HG03097 (cell line): ENCODE data around the gene JPH2.

Experiments used
- ATAC-seq: cut with Tn5 transposase; IDR thresholded peaks from one replicate; pipeline ENCODE4 v1.9.1; 2021; ENCODE audit not compliant: unreplicated experiment, low FRiP score

Gene JPH2

DNA sequence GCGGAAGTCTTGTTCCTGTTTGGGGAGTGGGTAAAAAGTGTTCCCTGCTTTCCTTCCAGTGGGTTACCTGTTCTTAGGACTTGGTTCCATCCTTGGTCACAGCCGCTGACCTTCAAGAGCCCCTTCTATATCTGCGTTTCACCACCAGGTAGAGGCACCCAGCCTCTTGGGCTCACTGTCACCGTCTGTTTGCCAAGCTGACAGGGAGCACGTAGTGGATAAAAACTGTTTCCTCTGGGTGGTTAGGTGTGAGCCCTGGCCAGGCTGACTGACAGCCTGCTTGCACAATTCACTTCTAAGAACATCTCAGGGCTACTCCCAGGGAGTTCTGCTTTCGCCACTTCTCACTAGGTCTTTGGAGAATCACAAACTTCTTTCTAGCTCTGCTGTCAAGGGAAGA is 1.8 kb upstream of the JPH2 start:
- ATAC-seq, result no peak

- ATAC-seq, result no peak
These were observed 1.1 kb upstream of the JPH2 start for GRCh38 chr20:44187772-44188709.

- no peak for ATAC-seq
These were observed 324 bp downstream of the JPH2 start for GRCh38 chr20:44186674-44187053.

DNA sequence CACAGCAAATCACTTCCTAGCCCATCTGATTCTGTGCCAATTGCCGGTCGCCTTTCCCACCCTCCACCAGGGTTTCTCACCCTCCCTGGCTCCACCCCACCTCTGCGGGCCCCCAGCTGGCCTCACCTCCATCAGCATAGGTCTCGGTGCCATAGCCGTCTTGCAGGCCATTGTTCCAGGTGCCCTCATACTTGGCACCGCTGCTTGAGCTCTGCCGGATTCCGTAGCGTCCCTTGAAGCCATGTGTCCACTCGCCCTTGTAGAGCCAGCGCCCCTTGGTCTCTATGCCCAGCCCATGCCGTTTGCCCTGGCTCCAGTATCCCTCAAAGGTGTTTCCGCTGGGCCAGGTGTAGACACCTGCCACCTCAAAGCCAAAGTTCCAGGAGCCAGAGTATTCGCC is 787 bp downstream of the JPH2 start:
- ATAC-seq, result no peak

- no peak for ATAC-seq
These were observed 1.4 kb downstream of the JPH2 start for GRCh38 chr20:44185574-44185973.

DNA sequence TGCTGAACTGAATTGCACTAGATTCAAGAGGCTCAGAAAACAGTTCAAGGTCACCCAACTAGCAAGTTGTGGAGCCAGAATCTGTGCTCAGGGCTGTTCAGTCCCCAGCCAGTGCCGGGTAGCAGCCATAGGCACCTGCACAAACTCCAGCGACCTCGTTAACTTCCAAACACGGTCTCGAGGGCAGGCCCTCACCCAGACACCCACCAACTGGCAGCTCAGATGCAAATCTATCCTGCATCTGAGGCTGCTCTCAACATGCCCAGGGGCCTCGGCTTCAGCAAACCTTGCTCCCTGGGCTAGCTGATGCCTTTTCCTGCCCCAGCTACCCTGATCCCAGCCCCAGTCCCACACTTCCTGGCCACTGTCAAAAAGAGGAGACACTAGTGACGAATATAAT is 3.7 kb downstream of the JPH2 start:
- ATAC-seq, result no peak

GRCh38 chr20:44182863-44183262 is 4.1 kb downstream of the JPH2 start:
- no peak for ATAC-seq

DNA sequence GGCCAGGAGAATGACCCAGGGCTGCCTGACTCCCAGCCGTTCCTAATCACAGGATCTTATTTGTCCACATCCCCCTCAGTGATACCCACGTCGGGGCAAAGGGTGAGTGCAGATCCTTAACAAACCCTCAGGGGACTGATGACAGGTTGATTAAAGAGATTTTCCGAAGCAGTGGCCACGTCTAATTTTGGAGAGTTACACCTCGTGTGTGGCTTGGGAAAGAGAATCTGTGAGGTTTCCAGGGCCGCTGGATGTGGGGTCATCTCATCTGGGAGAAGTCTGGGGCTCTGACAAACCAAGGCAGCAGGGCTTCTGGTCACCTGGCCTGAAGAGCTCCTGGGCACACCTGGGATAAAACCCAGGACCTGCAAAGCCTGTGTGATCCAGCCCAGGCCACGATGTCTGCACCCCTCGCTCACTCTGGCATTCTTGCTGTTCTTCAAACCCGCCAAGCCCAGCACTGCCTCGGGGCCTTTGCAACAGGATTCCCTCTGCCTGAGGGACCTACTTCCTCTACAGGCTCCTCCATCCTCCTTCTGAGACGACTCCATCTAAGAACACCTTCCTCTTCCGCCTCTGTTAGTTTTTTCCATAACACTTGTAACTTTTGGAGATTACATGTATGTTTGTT is 4.7 kb downstream of the JPH2 start:
- no peak for ATAC-seq

GRCh38 chr20:44181611-44182010 is 5.4 kb downstream of the JPH2 start:
- ATAC-seq, result no peak

DNA sequence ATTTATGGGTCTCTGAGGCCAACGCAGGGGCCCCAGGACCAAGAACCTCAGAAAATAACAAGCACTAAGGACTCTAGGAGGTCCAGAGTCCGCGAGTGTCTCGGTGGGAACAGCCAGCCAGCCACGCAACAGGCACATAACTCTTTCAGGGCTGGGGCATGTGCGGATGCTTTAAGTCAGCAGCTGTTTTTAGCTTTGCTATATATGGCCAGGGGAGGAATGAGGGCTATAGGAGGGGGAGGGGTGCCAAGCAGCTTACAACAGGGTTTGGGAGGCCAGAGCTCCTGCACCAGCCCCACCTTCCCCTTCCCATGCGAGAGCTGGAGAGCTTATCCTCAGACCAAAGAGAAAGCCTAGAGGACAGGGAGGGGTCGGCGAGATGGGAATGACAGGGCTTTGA is 6.2 kb downstream of the JPH2 start:
- no peak for ATAC-seq

- no peak for ATAC-seq
These were observed 10.0 kb downstream of the JPH2 start for GRCh38 chr20:44176833-44177534.

DNA sequence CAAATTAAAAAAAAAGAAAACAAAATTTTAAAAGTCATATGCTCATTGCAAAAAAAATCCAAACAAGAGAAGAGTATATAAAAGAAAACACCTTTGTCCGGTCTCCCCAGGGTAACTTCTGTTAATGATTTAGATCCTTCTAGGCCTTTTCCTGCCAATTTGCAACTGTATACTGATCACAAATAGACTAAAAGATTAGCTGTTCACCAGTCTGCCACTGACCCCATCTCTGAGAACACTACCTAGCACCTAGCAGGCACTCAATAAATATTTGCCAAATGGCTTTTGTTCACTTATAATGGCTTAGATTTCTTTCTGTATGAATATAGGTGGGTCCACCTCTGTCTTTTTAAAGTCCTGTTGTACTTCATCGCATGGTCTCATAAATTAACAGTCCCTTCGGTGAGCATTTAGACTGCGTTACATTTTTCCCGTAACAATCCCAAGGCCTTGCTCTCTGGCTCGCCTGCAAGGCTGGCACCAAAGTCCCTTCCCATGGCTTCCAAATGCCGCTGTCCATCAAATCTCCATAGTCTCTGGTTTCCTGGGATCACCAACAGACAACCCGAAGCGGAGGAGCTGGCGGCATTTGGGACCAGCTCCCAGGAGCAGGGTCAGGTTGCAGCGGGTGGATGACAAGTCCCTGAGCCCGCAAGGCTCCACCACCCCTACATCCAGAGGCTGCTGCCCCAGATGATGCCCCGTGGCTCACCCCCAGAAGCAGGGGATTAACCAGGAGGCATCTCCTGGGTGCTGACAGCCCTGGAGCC is 11.8 kb downstream of the JPH2 start:
- no peak for ATAC-seq

DNA sequence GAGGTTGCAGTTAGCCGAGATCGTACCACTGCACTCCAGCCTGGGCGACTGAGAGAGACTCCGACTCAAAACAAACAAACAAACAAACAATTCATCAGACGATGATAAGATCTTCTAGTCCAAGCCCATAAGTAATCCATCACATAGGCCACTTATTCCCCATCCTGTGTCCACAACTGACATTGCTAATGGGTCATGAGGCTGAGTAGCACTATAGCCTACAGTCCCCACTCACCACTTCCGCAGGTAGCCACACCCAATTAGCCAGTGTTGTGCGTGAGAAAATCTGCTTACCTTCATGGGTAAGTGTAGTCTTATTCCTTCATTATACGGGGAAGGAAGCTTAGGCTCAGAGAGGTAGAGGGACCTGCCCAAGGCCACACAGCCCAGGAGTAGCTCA is 13.1 kb downstream of the JPH2 start:
- no peak for ATAC-seq

DNA sequence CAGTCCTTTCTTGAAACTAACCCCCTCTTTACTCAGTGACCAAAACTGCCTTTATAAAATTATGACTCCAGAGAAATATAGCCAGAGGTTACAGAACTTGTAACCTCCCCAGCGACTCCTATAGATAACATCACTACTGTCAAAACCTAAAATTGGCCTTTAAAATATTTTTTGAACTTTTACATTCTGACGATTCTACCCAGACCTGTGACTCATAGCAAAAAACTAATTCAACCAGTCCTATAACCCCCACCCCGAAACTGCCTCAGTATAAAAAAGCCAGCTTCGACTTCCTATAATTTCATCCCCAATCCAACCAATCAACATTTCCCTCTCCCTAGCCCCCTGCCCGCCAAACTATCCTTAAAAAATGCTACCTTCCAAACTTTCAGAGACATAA is 13.9 kb downstream of the JPH2 start:
- ATAC-seq, result no peak

DNA sequence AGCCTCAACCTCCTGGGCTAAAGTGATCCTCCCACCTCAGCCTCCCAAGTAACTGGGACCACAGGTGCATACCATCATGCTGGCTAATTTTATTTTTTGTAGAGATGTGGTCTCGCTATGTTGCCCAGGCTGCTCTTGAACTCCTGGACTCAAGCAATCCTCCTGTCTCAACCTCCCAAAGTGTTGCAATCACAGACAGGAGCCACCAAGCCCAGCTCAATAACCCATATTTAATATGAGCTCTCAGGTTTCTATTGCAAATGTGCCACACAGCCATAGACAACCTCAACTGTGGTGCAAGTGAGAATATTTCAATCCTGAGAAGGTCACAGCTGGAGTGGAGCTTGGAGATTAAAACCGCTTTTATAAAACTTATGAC is 14.4 kb downstream of the JPH2 start:
- no peak for ATAC-seq

DNA sequence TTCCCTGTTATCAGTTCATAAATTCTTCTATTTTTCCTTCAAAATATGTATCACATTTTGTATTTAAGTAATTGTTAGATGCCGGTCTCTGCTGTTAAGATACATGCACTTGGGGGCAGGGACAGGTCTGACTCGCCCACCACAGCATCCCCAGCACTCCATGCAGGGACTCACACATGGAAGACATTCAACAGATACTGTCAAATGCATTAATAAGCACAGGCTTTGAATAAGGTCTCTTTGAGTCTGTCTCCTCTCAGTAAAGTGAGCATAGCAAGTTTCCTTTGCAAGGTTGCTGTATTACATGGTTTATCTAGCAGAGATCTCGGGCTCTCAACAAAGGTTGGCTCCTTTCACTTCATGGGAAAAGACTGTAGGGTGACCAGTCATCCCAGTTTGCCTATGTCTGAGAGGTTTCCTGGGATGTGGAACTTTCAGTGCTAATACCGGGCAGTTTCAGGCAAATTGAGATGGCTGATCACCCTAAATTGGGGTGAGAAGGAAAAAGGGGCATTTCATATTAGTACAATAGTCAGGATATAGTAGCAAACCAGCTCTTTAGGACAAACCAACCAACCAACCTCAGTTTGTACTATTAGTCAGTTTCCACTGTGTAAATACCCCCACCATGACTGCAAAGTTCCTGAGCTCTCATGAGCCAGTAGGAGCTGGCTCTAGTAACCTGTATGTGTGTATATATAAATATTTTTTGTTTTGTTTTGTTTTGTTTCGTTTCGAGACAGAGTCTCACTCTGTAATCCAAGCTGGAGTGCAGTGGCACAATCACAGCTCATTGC is 15.0 kb downstream of the JPH2 start:
- ATAC-seq, result no peak

DNA sequence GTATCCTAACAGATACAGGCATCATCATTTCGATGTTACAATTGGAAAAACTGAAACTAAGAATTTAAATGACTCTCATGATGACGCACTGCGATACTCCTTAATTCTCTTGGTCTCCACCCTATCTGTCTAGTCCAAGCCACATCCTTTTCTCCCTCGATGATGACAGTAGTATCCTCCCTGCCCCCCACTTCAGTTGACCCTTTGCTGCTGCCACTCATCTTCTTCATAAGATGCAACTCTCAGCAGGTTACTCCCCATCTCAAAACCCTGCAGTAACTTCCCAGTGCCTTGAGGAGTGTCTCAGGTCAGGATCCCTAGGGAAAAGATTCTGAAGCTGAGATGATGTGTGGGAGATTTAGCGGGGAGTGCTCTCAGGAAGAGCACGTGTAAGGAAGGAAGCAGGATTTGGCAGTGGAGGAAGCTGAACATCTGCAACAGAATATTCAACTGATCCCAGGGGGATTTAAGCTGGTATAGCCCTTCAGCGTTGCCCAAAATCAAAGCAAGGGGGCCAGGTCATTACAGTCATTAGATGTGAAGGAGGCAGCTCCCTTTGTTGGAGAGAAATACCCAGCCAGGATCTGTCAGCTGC is 16.1 kb downstream of the JPH2 start:
- no peak for ATAC-seq

GRCh38 chr20:44167736-44168135 is 19.3 kb downstream of the JPH2 start:
- no peak for ATAC-seq

DNA sequence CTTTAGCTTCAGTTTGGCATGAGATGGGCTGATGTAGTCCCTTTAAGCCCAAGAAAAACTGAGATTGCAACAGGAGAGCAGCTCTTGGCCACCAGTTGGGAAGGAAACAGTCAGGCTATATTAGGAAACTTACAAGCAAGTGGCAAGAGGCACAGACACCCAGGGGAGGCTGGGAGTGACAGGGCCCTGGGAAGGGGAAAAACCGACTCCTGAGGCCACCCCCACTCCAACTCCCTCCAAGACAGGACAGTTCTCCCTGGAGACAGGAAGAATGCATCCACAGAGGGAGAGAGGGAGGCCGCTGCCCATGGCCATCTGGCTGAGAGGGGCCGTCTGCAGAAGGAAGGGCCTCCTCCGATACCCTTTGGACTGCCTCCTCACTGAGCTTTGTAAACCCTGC is 20.5 kb downstream of the JPH2 start:
- no peak for ATAC-seq

DNA sequence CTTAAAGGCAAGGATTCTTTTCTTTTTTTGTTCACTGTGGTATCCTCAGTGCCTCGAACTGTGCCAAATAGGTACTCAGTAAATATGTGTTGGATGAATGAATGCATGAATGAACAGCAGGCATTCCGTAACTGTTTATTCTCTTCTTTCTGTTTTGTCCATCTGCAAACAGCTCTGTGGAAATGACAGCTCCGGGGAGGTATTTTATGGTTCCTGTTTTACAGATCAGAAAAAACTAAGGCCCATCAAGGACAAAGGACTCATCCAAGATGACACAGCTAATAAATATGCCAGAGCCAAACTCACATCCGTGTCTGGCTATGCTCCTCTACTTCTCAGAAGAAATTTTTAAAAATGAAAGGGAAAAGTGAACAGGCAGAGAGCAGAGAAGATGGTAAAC is 21.0 kb downstream of the JPH2 start:
- no peak for ATAC-seq
